ENCODE data around the gene ITPA.

DNA sequence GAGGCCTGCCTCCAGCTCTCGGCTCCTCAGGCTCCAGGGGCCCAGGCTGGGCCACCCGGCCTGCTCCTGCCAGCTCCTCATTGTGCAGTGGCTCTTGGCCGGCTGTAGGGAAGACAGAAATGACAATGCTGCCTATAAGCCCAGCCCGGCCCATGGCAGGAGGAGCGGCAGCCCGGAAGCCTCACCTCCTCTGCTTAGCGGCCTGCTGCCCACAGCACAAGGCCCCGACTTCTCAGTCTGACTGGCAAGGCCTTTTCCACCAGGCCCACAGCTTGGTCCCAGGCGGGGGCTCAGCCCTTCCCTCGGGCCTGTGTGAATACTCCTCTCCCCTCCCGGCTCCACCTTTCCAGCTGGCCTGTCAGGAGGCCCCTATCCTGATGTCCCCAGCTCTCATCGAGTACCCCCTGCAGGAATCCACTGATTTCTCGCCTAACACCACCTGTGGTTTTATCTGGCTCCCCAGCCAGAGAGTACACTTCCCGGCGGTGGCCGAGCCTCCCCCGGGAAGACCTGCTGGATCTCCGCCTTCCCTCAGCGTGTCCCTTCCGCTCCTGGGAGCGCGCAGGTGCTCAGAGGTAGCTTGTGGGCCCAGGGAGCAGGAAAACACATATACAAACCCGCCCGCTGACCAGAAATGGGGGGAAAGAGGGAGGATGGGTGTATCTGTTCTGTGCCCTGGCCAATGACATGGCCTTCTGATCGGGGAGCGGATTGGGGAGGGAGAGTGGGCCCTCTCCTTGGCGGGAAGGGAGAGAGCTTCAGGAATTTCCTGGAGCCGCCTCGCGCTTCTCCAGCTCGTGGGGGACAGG lies 5.8 kb upstream of the ITPA start:
- TF ChIP-seq, protein P1, sequence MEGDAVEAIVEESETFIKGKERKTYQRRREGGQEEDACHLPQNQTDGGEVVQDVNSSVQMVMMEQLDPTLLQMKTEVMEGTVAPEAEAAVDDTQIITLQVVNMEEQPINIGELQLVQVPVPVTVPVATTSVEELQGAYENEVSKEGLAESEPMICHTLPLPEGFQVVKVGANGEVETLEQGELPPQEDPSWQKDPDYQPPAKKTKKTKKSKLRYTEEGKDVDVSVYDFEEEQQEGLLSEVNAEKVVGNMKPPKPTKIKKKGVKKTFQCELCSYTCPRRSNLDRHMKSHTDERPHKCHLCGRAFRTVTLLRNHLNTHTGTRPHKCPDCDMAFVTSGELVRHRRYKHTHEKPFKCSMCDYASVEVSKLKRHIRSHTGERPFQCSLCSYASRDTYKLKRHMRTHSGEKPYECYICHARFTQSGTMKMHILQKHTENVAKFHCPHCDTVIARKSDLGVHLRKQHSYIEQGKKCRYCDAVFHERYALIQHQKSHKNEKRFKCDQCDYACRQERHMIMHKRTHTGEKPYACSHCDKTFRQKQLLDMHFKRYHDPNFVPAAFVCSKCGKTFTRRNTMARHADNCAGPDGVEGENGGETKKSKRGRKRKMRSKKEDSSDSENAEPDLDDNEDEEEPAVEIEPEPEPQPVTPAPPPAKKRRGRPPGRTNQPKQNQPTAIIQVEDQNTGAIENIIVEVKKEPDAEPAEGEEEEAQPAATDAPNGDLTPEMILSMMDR (IDR thresholded peaks at IDR 0.05) = no peak
- no peak for TF ChIP-seq POLR2A (IDR thresholded peaks at IDR 0.05)
